Activated T-helper 1 cell treated with Interleukin-2 at 50 U/mL for 16 hours (primary cell): ENCODE data around the gene PDE11A.
"Not testable (repeated sequence)": the region's sequence is repeated elsewhere in the genome, so short reads cannot be mapped to it uniquely, and the experiment has no call there.

Source experiments
- DNase-seq: peaks from one replicate; pipeline ENCODE4 v3.0.0-alpha.2; 2020; ENCODE audit warnings: low read depth

The PDE11A gene

GRCh38 chr2:177812713-177813396 lies 259.7 kb downstream of the PDE11A start:
- DNase-seq: no peak

DNA sequence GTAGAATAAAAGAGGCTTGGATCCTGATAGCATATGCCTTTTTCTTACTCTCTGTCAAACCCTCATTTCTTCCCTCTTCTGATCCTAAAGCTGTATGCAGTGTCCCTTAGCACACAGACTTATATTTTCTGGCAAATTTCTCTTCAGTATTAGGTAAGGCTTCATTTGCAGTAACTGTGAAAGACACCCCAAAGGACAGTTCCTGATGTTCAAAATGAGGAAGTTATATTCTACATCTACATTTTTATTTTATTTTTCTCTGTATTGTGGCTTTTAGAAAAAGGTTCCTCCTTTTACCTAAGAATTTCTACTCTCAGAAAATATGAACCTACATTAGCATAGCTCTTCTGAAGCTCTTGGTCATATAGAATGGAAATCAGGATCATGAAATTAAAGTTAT lies 261.7 kb downstream of the PDE11A start:
- DNase-seq: no peak

DNA sequence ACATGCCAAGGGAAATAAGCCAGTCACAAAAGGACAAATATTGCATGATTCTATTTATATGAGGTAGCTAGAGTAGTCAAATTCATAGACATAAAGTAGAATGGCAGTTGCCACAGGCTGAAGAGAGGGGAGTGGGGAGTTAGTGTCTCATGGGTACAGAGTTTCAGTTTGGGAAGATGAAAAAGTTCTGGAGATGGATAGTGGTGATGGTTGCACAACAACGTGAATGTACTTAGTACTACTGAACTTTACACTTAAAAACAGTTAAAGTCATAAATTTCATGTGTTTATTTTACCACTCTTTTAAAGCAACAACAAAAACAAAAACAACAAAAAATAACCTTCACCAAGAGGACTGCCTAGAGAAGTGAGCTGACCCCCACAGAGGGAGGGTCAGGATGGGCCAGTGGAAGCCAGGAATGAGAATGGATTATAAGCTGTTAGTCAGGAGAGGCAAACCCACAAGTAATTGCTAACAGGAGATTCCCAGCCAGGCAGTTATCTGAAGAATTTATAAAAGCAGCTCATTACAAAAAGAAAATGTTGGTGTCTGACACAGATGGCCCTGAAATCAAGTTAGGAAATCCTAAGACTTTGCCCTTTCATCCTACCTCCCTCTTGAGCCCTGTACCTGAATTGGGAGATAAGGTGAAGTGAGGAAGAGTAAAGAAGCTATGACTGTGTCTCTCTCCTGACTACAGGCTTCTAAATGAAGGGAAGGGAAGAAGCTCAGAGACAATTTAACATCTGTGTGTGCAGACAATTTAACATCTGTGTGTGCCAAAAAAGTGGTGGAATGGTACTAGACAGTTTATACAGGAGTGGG lies 263.4 kb downstream of the PDE11A start:
- no peak for DNase-seq

- no peak for DNase-seq
Measured at GRCh38 chr2:177806025-177806424, 266.6 kb downstream of the PDE11A start.

DNA sequence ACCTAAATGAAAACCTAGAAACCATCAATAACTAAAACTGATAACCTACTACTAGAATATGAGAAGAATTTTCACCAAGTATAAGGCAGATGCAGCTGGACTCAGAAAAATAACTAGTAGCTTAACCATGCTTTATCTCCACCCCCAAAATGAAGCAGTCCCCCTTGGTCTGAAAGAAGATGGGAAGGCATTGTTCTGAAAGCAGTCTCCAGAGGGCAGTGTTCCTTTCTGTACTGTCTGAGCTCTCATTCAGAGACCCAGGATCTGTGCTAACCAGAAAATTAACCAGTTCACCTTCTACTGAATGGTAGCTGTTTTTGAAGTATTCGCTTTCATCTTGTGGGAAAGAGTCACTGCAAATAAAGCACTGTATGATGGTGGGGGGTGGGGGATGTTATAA lies 273.0 kb downstream of the PDE11A start:
- no peak for DNase-seq

DNA sequence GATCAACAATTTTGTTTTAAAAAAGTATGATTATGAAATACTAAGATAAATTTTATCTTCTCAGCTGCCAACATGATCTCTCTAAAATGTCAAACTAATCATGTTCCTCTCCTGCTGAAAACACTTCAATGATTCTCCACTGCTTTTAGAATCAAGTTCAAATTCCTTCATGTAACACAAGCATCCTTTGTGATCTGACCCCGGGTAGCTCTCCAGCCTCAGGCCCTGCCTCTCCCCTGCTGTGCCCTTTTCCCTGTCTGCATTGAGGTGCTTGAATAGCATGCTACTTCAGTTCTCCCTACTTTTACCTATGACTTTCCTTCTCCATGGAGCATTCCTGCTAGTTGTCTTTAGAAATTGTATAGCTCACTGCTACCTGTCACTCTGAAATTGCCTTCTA lies 274.8 kb downstream of the PDE11A start:
- no peak for DNase-seq

- no peak for DNase-seq
Measured at GRCh38 chr2:177796654-177797415, 275.7 kb downstream of the PDE11A start.

GRCh38 chr2:177796011-177796410 lies 276.6 kb downstream of the PDE11A start:
- no peak for DNase-seq

DNA sequence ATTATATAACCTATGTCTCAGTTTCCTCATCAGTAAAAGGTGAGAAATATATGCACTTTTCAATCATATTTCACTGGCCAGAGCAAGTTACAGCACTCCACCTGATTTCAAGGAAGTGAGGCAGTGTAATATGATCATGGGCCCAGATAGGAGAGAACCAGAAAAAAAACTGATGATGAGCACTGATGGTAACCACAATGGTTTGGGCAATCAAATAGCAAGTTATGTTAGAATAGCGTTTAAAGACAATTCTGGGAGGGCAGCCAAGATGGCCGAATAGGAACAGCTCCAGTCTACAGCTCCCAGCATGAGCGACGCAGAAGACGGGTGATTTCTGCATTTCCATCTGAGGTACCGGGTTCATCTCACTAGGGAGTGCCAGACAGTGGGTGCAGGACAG lies 287.4 kb downstream of the PDE11A start:
- DNase-seq: not testable (repeated sequence)

- no peak for DNase-seq
Measured at GRCh38 chr2:177784745-177785067, 287.9 kb downstream of the PDE11A start.

GRCh38 chr2:177783835-177784744 lies 288.5 kb downstream of the PDE11A start:
- no peak for DNase-seq

GRCh38 chr2:177783091-177783490 lies 289.5 kb downstream of the PDE11A start:
- no peak for DNase-seq

DNA sequence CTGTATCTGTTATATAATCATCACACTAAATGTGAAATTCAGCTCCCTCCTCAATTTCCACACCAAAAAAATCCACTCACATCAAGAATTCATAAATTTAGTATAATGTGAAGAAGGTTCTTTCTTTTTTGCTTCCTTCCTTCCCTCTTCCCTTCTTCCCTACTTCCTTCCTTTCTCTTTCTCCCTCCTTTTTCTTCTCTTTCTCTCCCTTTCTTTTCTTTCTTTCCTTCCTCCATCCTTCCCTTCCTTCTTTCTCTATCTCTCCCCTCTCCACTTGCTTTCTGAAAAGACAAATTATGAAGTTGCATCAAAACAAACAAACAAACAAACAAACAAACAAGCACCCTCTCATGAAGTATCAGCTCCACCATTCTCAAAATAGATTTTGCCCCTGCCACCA lies 290.0 kb downstream of the PDE11A start:
- no peak for DNase-seq

GRCh38 chr2:177778472-177778871 lies 294.1 kb downstream of the PDE11A start:
- no peak for DNase-seq

- DNase-seq: no peak
Measured at GRCh38 chr2:177772529-177772928, 300.0 kb downstream of the PDE11A start.

- DNase-seq: no peak
Measured at GRCh38 chr2:177771191-177771590, 301.4 kb downstream of the PDE11A start.

GRCh38 chr2:177767768-177768167 lies 304.8 kb downstream of the PDE11A start:
- DNase-seq: no peak

DNA sequence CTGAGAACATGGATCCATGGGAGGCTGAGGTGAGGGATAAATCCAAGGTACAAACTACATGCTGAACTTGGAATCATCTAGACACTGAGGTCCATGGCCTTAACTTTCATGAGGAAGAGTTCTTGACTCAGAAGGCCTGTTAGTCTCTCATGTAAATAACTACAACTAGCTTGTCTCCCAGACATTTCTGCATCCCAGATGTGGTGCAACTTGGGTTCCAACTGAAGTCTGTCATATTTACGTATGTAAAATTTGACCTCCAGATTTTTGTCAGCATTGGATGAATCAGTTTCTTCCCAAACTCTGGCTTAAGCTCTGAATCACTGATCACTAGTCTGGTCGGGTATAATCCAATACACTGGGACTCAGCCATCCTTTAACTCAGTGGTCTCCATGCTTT lies 306.9 kb downstream of the PDE11A start:
- DNase-seq: no peak

DNA sequence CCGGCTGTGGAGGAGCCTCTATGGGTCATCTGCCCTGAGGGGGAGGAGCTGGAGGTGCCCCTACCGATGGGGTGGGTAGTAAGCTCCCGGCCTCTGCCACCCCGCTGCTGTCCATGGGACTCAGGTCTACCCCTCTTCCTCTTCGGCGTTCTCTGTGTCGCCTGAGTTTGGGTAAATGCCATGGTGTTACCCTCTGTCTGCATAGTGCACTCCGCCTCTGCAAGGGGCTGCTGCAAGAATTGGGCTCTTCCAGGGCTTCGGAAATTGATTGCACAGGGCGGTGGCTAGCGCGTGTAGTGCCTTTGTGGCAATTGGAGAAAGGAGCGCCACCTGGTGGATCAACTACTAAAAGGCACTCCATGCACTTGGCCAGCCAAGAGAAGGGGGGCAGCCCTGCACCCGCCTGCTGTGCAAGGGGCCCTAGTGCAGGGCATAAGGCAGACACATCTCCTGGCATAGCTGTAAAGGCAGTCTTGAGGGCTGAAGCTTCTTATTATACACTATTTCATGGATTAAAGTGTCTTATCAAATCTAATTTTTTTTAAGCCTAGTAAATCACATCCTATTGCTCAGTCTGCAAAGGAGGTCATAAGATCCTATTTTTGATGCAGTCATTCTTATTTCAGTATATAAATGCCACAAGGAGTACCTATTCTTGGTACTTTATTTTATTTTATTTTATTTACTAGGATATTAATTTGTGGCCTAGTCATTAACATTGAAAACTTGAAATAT lies 308.9 kb downstream of the PDE11A start:
- peak; percentile 53 for DNase-seq

DNA sequence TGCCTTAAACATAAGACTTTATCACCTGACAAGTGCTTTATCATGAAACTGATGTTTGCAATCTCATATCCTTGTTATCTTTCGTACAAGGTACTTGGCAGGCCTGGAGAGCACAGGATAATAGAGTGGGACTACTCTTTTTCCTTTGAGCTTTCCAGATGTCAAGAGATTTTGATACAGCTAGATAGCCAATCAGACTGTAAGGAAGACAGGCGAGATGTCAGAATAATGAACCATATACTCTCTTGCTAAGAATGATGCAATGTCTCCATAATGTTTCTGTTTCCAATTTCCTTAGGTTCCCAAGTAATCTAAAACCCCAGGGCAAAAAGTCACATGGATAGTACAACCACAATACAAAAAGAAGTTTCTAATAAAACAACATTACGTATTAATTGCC lies 313.1 kb downstream of the PDE11A start:
- no peak for DNase-seq
